Measurements from ENCODE around the gene TESK2. TPM values are rescaled to one million over a fixed set of nuclear protein-coding genes. Genes with fewer than 3 reads are reported as not detected.

TESK2 gene
- total RNA-seq, 2 donors from 2014 or later, result 4.9 to 6.5 TPM

DNA sequence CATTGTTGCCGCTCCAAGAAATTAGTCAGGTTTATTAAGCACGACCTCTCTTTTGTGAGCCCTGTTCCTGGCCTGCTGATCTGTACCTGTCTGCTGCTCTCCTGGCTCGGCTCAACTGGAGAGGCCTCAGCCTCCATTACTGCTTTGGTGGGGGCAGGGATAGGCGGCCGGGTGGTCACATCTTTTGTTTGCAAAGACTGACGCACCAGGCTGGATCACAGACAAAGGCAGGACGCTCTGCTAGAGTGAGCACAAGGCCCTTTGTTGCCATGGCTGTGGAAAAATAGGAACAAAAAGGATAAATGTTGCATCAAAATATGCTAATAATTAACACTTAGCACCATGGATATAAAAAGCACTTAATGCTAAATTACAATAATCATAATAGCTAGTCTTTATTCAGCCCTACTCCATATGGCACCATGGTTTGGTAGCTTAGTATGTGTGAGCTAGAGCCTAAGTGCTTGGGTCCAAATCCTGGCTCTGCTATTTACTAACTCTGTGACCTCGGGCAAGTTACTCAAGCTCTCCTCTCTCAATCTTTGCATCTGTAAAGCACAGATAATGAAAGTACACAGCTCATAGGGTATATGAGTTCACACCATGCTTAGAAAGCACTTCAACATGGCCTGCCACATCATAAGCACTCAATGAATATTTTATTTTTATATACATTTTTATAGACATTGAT lies 193.2 kb downstream of the TESK2 start:
- no peak for ATAC-seq
- no peaks in the 10 kb centered on the region for H3K9me3 ChIP-seq (ENCODE audit: control insufficient read depth, low read length, poor library complexity, severe bottlenecking)
- DNase-seq, result no peak
- Mint-ChIP-seq H3K27me3 (no peaks in the 10 kb centered on the region), H3K4me3 (no peak overlapping the region), H3K27ac (no peak overlapping the region), H3K36me3 (ENCODE audit: low read depth) (no peaks in the 10 kb centered on the region), H3K4me1 (peaks cover 9% of the 10 kb centered on the region)

Other genes starting within 250 kb of the TESK2 start
- gene HPDL, start 164.3 kb downstream of the TESK2 start, total RNA-seq, result under 1 TPM; 0.17 to 0.21 TPM
- gene TOE1, start 151.0 kb downstream of the TESK2 start, total RNA-seq, result 10 to 100 TPM; 51.4 to 52.5 TPM
- 10 to 100 TPM; 60.4 to 73.4 TPM for gene MUTYH, start 150.7 kb downstream of the TESK2 start, total RNA-seq
- under 1 TPM; 0.63 to 0.99 TPM for gene CCDC163, start 8.9 kb upstream of the TESK2 start, total RNA-seq
- 1 to 10 TPM in 1 of 2 donors, under 1 TPM in 1; 0.68 to 2.2 TPM for gene MMACHC, start 9.1 kb upstream of the TESK2 start, total RNA-seq
- 10 to 100 TPM; 55.0 to 69.2 TPM for gene PRDX1, start 30.7 kb upstream of the TESK2 start, total RNA-seq
- 10 to 100 TPM; 44.0 to 57.0 TPM for gene AKR1A1, start 59.7 kb upstream of the TESK2 start, total RNA-seq
- 100 to 1,000 TPM; 139 to 148 TPM for gene NASP, start 92.9 kb upstream of the TESK2 start, total RNA-seq
- 1 to 10 TPM; 5.1 to 5.7 TPM for gene CCDC17, start 132.9 kb upstream of the TESK2 start, total RNA-seq
- 100 to 1,000 TPM; 124 to 152 TPM for gene GPBP1L1, start 195.4 kb upstream of the TESK2 start, total RNA-seq
- gene TMEM69, start 197.0 kb upstream of the TESK2 start, total RNA-seq, result 10 to 100 TPM; 11.9 to 13.2 TPM